Omental fat pad (tissue), 4 donors: ENCODE data around the gene CMTM6. TPM values are rescaled to one million over a fixed set of nuclear protein-coding genes. Genes with fewer than 3 reads are reported as not detected.
"Not testable (repeated sequence)": the region's sequence is repeated elsewhere in the genome, so short reads cannot be mapped to it uniquely, and the experiment has no call there.

Experiments
- ATAC-seq: fragments of 150-250 bp; one replicate; pipeline ENCODE4 v1.9.1; 2016; ENCODE audit warnings: mild to moderate bottlenecking, moderate library complexity; ENCODE audit not compliant: low FRiP score
- DNase-seq: peaks from one replicate; pipeline ENCODE4 v3.0.0-alpha.2; 2019; ENCODE audit warnings: low spot score
- total RNA-seq, 4 donors: library from RNA; depleted of rRNA; stranded (reverse); fragments of >200 nt; gene quantifications; one replicate each; pipeline ENCODE4 v1.1.0, GENCODE V29; 2016
- TF ChIP-seq, protein P1 (sequence below), 3 donors: fragments of 450-650 bp; IDR thresholded peaks; one replicate each; pipeline ENCODE4 v1.5.1; 2016 to 2017; ENCODE audit warnings: antibody characterized with exemption in 3 of 3, mild to moderate bottlenecking in 3 of 3, moderate library complexity in 2 of 3

CMTM6 gene
- total RNA-seq, 4 donors from 2014 or later, result 49.2 to 73.3 (median 61.4) TPM

GRCh38 chr3:32442766-32443165, 59.9 kb downstream of the CMTM6 start:
- ATAC-seq (no peak), DNase-seq (no peak)
- TF ChIP-seq, protein P1, sequence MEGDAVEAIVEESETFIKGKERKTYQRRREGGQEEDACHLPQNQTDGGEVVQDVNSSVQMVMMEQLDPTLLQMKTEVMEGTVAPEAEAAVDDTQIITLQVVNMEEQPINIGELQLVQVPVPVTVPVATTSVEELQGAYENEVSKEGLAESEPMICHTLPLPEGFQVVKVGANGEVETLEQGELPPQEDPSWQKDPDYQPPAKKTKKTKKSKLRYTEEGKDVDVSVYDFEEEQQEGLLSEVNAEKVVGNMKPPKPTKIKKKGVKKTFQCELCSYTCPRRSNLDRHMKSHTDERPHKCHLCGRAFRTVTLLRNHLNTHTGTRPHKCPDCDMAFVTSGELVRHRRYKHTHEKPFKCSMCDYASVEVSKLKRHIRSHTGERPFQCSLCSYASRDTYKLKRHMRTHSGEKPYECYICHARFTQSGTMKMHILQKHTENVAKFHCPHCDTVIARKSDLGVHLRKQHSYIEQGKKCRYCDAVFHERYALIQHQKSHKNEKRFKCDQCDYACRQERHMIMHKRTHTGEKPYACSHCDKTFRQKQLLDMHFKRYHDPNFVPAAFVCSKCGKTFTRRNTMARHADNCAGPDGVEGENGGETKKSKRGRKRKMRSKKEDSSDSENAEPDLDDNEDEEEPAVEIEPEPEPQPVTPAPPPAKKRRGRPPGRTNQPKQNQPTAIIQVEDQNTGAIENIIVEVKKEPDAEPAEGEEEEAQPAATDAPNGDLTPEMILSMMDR (IDR thresholded peaks at IDR 0.05), result no peak

GRCh38 chr3:32440611-32441350, 61.9 kb downstream of the CMTM6 start:
- DNase-seq (no peak), ATAC-seq (no peak)
- TF ChIP-seq, protein P1 (IDR thresholded peaks at IDR 0.05), result no peak

DNA sequence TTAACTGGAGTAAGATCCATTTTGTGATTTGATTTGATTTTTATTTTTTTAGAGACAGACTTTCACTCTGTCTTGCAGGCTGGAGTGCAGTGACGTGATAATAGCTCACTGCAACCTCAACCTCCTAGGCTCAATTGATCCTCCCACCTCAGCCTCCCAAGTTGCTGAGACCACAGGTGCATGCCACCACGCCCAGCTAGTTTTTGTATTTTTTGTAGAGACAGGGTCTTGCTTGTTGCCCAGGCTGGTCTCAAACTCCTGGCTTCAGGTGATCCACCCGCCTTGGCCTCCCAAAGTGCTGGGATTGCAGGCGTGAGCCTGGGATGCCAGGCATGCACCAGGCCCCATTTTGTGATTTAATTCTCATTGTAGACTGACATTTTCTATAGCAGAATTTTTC, 63.2 kb downstream of the CMTM6 start:
- not testable (repeated sequence) for DNase-seq

DNA sequence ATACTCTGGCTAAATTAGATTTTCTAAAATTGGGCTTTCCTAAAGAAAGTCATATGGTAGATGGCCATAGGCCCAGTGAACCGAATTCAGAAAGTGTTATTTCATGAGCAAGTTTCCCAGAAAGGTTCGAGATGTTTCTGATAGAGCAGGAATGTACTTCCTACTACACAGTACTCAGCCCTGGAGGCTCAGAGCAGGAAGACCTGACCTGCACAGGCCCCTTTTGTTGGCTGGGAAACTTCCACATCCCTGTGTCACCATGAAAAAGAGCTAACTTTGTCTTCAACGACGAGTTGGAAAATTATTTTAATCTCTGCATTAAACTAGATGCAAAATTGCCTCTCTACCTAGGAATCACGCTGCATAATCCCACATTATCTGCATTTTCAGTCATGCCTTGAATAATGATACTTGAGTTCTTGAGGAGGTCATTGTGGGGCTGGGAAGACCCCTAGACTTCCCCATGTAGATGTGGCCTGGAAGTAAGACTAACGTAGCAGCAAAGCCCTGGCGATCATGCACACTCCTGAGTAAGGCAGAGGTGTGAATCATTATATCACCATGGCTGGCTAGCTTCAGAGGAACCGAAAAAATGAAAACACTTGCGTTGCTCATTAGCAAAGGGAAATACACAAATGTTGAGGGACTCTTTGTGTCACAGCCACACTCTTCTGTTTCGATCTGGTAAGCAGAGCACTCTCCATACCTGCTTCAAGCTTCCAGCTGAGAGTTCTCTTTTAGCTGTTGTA, 63.9 kb downstream of the CMTM6 start:
- TF ChIP-seq, protein P1 (IDR thresholded peaks at IDR 0.05), result no peak
- ATAC-seq, result no peak
- DNase-seq, result no peak

More for the DNA sequence above, 63.2 kb downstream of the CMTM6 start:
- ATAC-seq, result not testable (repeated sequence)

DNA sequence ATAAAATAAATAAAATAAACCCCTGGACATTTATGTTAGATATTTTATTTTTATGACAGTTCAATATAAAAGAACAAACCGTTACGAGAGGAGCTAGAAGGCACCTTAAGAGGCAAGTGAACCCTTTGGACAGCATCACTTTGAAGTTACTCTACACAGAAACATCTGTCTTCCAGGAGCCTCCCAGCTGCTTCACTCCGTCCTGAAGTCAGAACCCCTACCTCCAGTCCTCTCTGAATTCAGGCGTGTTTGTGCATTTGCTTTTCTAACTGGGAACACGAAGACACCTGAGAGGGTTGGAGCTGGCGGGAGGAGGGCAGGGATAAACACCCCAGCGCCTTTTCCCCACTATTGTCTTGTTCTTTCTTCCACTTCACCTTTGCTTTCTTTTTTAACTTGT, 64.8 kb downstream of the CMTM6 start:
- ATAC-seq (no peak), DNase-seq (no peak)
- TF ChIP-seq, protein P1 (IDR thresholded peaks at IDR 0.05), result no peak

DNA sequence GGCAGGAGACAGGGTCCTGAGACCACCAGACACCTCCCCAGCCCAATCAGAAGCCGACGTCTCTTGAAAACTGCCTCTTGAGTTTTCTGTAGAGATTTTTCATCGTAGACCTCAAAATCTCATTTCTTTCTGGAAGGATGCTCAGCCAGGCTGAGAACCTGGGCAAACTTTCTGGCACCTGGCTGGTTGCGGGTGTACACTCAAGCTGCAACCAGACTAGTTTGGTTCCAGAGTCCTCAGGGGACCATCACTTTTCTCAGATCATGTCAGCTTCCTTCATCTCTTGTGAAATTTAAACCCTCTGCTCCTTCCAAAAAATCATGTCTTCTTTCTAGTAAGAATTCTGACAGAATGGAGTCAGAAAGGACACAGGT, 65.8 kb downstream of the CMTM6 start:
- TF ChIP-seq, protein P1 (IDR thresholded peaks at IDR 0.05), result no peak
- ATAC-seq (no peak), DNase-seq (no peak)

GRCh38 chr3:32435911-32436815, 66.5 kb downstream of the CMTM6 start:
- no peak for DNase-seq
- no peak for ATAC-seq
- TF ChIP-seq, protein P1 (IDR thresholded peaks at IDR 0.05), result no peak
